SJCRH30 (cell line): ENCODE results near the gene DLX4. TPM values are rescaled to one million over a fixed set of nuclear protein-coding genes. Genes with fewer than 3 reads are reported as not detected.

ENCODE experiments used
- DNase-seq, 2 experiments: peaks; one replicate each; pipeline ENCODE4 v3.0.0-alpha.2; 2015 to 2020
- H3K27ac ChIP-seq: fragments of 250-450 bp; sonication (Bioruptor Pico); 2 replicates; pipeline ENCODE4 v1.5.1; 2020; ENCODE audit warnings: mild to moderate bottlenecking, moderate library complexity
- H3K27me3 ChIP-seq: fragments of 250-450 bp; sonication (Bioruptor Pico); 2 replicates; pipeline ENCODE4 v1.5.1; 2020; ENCODE audit warnings: mild to moderate bottlenecking, moderate library complexity
- H3K36me3 ChIP-seq: fragments of 250-450 bp; sonication (Bioruptor Pico); 2 replicates; pipeline ENCODE4 v1.5.1; 2020; ENCODE audit warnings: mild to moderate bottlenecking, moderate library complexity
- H3K4me1 ChIP-seq: fragments of 250-450 bp; sonication (Bioruptor Pico); 2 replicates; pipeline ENCODE4 v1.5.1; 2020; ENCODE audit warnings: mild to moderate bottlenecking, moderate library complexity
- H3K4me3 ChIP-seq: fragments of 250-450 bp; sonication (Bioruptor Pico); 2 replicates; pipeline ENCODE4 v1.5.1; 2020; ENCODE audit warnings: mild to moderate bottlenecking, moderate library complexity
- H3K9me3 ChIP-seq: fragments of 250-450 bp; sonication (Bioruptor Pico); replicated peaks from 2 replicates; pipeline ENCODE4 v1.5.1; 2020; ENCODE audit warnings: mild to moderate bottlenecking, moderate library complexity
- total RNA-seq: library from RNA; depleted of rRNA; stranded (reverse); fragments of >200 nt; shearing (Covaris generic); gene quantifications from 2 replicates; pipeline ENCODE4 v1.2.3, GENCODE V29; 2014

DLX4 gene
- total RNA-seq, 1 experiment from 2014 or later: 0.34 TPM

GRCh38 chr17:49994085-49995054 is 25.4 kb downstream of the DLX4 start:
- Histone ChIP-seq H3K4me3 (no peak overlapping the region), H3K27ac (no peak overlapping the region), H3K27me3 (peaks cover 18% of the 10 kb centered on the region; the same call in 1 of the 2 replicates), H3K36me3 (no peaks in the 10 kb centered on the region), H3K4me1 (peaks cover 2% of the 10 kb centered on the region; the same call in 1 of the 2 replicates), H3K9me3 (no peaks in the 10 kb centered on the region)
- DNase-seq: no peak

GRCh38 chr17:49995055-49995738 is 26.2 kb downstream of the DLX4 start, which contains the start of gene DLX3:
Gene DLX3, minus strand, starts transcription at chr17:49995224. Its CDS starts 226 bp downstream, at chr17:49994998.
- peaks cover 18% of the 10 kb centered on the region; the same call in 1 of the 2 replicates for H3K27me3 ChIP-seq

DNA sequence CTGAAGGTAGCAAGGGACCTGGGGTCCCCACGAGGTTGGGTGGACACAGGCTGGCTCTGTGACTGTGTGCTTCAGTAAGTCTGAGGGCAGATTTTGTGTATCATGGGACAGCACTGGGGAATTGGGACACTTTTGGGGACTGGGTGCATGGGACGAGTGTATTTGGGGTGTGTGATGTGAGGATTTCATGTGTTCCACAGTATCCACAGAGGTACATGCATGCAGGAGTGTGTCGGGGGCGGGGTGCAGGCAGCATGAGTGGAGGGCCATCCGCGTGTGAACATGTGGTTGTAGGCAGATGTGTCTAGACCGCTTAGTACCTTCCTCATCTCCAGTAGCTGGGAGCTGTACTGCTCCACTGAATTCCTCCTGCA is 27.1 kb downstream of the DLX4 start:
- no peaks in the 10 kb centered on the region for H3K9me3 ChIP-seq
- no peak overlapping the region for H3K27ac ChIP-seq
- peaks cover 2% of the 10 kb centered on the region; the same call in 1 of the 2 replicates for H3K4me1 ChIP-seq
- no peak for DNase-seq
- H3K4me3 ChIP-seq: no peak overlapping the region
- peaks cover 10% of the 10 kb centered on the region; the same call in 1 of the 2 replicates for H3K27me3 ChIP-seq
- H3K36me3 ChIP-seq: no peaks in the 10 kb centered on the region

More at GRCh38 chr17:49995055-49995738, 26.2 kb downstream of the DLX4 start, which contains the start of gene DLX3:
- DNase-seq: peak; percentile 52 to 60
- Histone ChIP-seq H3K4me1 (peaks cover 2% of the 10 kb centered on the region; the same call in 1 of the 2 replicates), H3K4me3 (no peak within 1 kb of the TSS), H3K36me3 (no peaks in the 10 kb centered on the region), H3K9me3 (no peaks in the 10 kb centered on the region), H3K27ac (no peak within 1 kb of the TSS)

DNA sequence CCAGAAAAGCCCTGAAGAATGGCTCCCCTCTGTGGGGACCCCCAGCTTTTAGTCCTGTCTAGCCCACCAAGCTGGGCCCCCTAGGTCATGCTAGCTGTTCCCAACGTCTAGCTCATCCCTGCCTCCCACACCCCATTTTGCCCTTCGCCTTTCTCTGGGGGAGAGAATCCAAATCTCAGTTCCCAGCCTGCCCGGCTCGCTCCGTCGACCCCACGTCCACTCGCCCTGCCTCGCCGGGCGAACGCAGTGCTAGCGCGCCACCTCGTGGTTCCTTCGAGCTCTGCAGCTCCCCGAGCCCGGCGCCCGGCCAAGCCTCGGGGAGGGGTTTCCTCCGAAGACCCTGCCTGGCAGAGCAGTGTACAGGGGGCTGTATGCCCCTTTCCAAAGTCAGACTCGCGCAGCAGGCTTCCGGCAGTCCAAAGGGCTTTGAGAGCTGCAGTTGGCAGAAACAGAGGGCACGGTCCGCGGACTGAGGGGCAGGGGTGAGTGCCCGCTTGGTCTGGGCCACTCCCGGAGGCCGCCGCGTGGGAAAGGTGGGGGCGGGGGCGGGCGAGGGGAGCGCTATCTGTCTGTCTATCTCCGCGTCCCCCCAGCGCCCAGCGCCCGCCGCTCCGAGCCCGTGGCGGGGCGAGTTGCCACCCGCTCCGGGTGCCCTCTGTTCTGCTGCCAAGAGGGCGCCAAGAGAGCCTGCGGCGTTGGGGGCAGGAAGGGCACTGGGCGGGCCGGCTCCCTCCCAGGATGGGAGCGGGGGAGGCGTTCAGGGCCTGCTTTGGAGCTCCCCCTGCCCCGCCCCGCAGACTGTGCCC is 27.7 kb downstream of the DLX4 start:
- peak; percentile 33 to 69 for DNase-seq
- Histone ChIP-seq H3K4me1 (peaks cover 2% of the 10 kb centered on the region; the same call in 1 of the 2 replicates), H3K4me3 (peak overlapping the region; percentile 3; the same call in 1 of the 2 replicates), H3K9me3 (no peaks in the 10 kb centered on the region), H3K36me3 (no peaks in the 10 kb centered on the region), H3K27me3 (peaks cover 9% of the 10 kb centered on the region; the same call in 1 of the 2 replicates), H3K27ac (no peak overlapping the region)

- H3K36me3 ChIP-seq: no peaks in the 10 kb centered on the region
- H3K4me3 ChIP-seq: no peak overlapping the region
- no peak overlapping the region for H3K27ac ChIP-seq
- DNase-seq: no peak
- peaks cover 4% of the 10 kb centered on the region; the same call in 1 of the 2 replicates for H3K27me3 ChIP-seq
- H3K9me3 ChIP-seq: no peaks in the 10 kb centered on the region
- peaks cover 2% of the 10 kb centered on the region; the same call in 1 of the 2 replicates for H3K4me1 ChIP-seq
These were observed 28.3 kb downstream of the DLX4 start for GRCh38 chr17:49997301-49997650.

DNA sequence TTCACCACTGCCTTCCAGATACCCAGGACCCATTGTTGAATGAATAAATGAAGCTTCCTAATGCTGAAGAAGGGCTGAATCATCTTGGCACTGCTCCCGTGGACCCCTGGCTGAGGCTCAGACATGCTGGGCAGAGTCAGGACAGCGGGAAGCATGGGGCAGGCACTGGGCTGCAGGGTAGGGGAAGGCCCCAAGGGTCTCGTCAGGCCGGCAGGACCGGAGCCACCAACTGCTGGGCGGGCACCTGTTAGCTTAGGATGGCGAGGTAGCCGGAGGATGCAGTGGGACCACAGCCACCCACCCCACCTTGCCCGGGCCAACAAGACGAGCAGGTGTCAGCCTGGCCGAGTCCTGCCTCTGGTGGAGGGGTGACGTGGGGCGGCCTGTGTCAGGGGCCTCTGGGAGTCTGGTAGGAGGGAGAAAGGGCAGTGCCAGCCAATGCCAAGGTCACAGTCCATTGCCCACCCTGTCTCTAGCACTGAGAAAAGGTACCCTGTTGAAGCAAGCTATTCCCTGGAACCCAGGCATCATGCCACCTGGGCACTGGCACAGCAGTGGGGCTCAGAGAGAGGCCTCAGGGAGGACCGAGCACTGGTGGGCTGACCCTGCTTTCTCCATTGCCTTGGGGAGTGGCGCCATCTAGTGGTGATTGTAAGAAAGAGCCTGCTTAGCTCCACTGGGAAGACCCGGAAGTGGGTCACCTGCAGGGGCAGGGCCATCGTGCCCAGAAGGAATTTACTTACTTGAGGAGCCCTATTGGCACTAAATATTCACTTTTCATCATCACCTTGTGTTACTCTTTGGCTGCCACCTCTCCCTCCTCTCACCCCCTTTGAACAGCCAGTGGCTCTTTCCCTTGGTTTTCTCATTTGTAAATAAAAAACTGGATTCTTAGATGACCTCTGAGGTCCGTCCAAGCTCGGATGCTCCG is 29.0 kb downstream of the DLX4 start:
- no peak overlapping the region for H3K27ac ChIP-seq
- DNase-seq: peak; percentile 78 to 95
- H3K36me3 ChIP-seq: no peaks in the 10 kb centered on the region
- H3K9me3 ChIP-seq: no peaks in the 10 kb centered on the region
- peaks cover 2% of the 10 kb centered on the region; the same call in 1 of the 2 replicates for H3K4me1 ChIP-seq
- H3K27me3 ChIP-seq: peaks cover 4% of the 10 kb centered on the region; the same call in 1 of the 2 replicates
- H3K4me3 ChIP-seq: no peak overlapping the region

GRCh38 chr17:49998836-49999511 is 30.0 kb downstream of the DLX4 start:
- H3K4me3 ChIP-seq: no peak overlapping the region
- peaks cover 2% of the 10 kb centered on the region; the same call in 1 of the 2 replicates for H3K4me1 ChIP-seq
- H3K27me3 ChIP-seq: peaks cover 4% of the 10 kb centered on the region; the same call in 1 of the 2 replicates
- H3K36me3 ChIP-seq: no peaks in the 10 kb centered on the region
- H3K9me3 ChIP-seq: no peaks in the 10 kb centered on the region
- no peak for DNase-seq
- no peak overlapping the region for H3K27ac ChIP-seq

GRCh38 chr17:50003911-50004310 is 34.9 kb downstream of the DLX4 start:
- Histone ChIP-seq H3K27me3 (no peaks in the 10 kb centered on the region), H3K9me3 (no peaks in the 10 kb centered on the region), H3K4me3 (no peak overlapping the region), H3K36me3 (no peaks in the 10 kb centered on the region), H3K27ac (no peak overlapping the region), H3K4me1 (no peaks in the 10 kb centered on the region)
- no peak for DNase-seq

DNA sequence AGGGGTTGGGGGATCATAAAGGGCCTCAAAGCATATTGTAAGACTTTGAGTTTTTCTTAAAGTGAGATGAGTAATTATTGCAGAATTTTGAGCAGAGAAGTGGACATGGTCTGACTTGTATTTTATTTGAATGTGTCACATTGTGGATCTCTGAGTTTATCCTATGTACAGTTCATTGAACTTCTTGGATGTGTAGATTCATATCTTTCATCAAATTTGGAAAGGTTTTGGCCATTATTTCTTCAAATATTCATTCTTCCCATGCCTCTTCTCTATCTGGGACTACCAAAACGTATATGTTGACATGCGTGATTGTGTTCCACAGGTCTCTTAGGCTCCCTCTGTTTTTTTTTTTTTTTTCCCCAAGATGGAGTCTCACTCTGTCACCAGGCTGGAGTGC is 40.3 kb downstream of the DLX4 start:
- H3K4me3 ChIP-seq: no peak overlapping the region
- no peaks in the 10 kb centered on the region for H3K4me1 ChIP-seq
- no peaks in the 10 kb centered on the region for H3K36me3 ChIP-seq
- DNase-seq: no peak
- no peaks in the 10 kb centered on the region for H3K9me3 ChIP-seq
- H3K27me3 ChIP-seq: no peaks in the 10 kb centered on the region
- H3K27ac ChIP-seq: no peak overlapping the region

DNA sequence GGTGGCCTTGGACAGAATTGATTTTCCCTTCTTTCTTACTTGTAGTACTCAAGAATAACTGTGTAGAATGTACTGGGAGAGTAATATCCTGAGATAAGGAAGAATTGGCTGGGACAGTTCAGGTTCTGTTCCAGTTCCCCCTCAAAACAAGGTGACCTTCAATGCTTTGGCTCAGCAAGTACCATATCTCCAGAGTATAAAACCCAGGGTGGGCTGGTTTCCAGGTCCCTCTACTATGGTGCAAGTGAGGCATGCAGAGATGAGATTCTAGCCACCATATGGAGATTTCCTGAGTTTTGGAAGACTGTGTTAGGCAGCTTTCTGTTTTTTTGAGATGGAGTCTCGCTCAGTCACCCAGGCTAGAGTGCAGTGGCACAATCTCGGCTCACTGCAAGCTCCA is 44.1 kb downstream of the DLX4 start:
- Histone ChIP-seq H3K27ac (no peak overlapping the region), H3K4me3 (no peak overlapping the region), H3K36me3 (no peaks in the 10 kb centered on the region), H3K27me3 (no peaks in the 10 kb centered on the region), H3K9me3 (no peaks in the 10 kb centered on the region), H3K4me1 (no peaks in the 10 kb centered on the region)
- DNase-seq: no peak

- Histone ChIP-seq H3K4me3 (no peak overlapping the region), H3K27me3 (no peaks in the 10 kb centered on the region), H3K9me3 (no peaks in the 10 kb centered on the region), H3K27ac (no peak overlapping the region), H3K36me3 (no peaks in the 10 kb centered on the region), H3K4me1 (no peaks in the 10 kb centered on the region; the same call in 1 of the 2 replicates)
- DNase-seq: no peak
These were observed 45.6 kb downstream of the DLX4 start for GRCh38 chr17:50014471-50015088.

DNA sequence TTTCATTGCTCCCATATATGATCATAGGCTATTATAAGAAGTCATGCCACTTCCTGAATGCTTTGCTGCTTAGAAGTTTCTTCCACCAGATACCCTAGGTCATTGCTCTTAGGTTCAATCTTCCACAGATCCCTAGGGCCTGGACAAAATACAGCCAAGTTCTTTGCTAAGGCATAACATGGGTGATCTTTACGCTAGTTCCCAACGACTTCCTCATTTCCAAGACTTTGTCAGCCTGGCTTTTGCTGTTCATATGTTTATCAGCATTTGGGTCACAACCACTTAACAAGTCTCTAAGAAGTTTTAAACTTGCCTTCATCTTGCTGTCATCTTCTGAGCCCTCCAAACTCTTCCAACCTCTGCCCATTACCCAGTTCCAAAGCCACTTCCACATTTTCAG is 46.2 kb downstream of the DLX4 start:
- Histone ChIP-seq H3K4me3 (no peak overlapping the region), H3K9me3 (no peaks in the 10 kb centered on the region), H3K27me3 (no peaks in the 10 kb centered on the region), H3K27ac (no peak overlapping the region), H3K4me1 (no peaks in the 10 kb centered on the region; the same call in 1 of the 2 replicates), H3K36me3 (no peaks in the 10 kb centered on the region)
- no peak for DNase-seq
